H1 (cell line): Measurements from ENCODE around the gene HSPA6. TPM values are rescaled to one million over a fixed set of nuclear protein-coding genes. Genes with fewer than 3 reads are reported as not detected.

Source experiments
- ASH2L ChIP-seq: fragments of 200-600, 300-600 bp; sonication (generic); IDR thresholded peaks from one replicate; pipeline ENCODE4 v1.7.1; 2017; ENCODE audit warnings: low read length
- BRCA1 ChIP-seq: IDR thresholded peaks from 2 replicates; pipeline ENCODE4 v1.6.1; 2012; ENCODE audit warnings: low read depth, low read length, improper control_type of control experiment
- CHD1 ChIP-seq: IDR thresholded peaks from 2 replicates; pipeline ENCODE4 v1.6.1; 2012; ENCODE audit warnings: low read depth, low read length, improper control_type of control experiment
- EP300 ChIP-seq, 2 experiments: IDR thresholded peaks; 1 replicate in 1 of 2; 2 replicates in 1 of 2; pipeline ENCODE4 v1.6.1; 2011 to 2012; ENCODE audit warnings: low read depth in 2 of 2, low read length in 2 of 2, mild to moderate bottlenecking in 2 of 2, borderline replicate concordance in 1 of 2, inconsistent platforms in 1 of 2, moderate library complexity in 1 of 2
- GABPA ChIP-seq: IDR thresholded peaks from 2 replicates; pipeline ENCODE4 v1.6.1; 2011; ENCODE audit warnings: mild to moderate bottlenecking, low read length, moderate library complexity, borderline replicate concordance; ENCODE audit not compliant: insufficient read depth
- HDAC6 ChIP-seq: IDR thresholded peaks from one replicate; pipeline ENCODE4 v1.7.1; 2012; ENCODE audit warnings: low read depth, mild to moderate bottlenecking, inconsistent platforms, low read length, moderate library complexity
- RAD21 ChIP-seq, 2 experiments: IDR thresholded peaks in 1 of 2; conservative IDR thresholded peaks in 1 of 2; 2 replicates each; pipeline ENCODE4 v1.6.1; 2011; ENCODE audit warnings: low read depth in 2 of 2, low read length in 2 of 2, improper control_type of control experiment in 1 of 2, inconsistent platforms in 1 of 2, mild to moderate bottlenecking in 1 of 2, moderate library complexity in 1 of 2
- RFX5 ChIP-seq: IDR thresholded peaks from 2 replicates; pipeline ENCODE4 v1.6.1; 2011; ENCODE audit warnings: low read depth, low read length, improper control_type of control experiment, borderline replicate concordance
- ZNF274 ChIP-seq: IDR thresholded peaks from 2 replicates; pipeline ENCODE4 v1.7.0; 2012; ENCODE audit warnings: low read length, borderline replicate concordance; ENCODE audit errors: extremely low read depth
- polyA plus RNA-seq, 7 experiments: library from polyadenylated mRNA; depleted of rRNA in 3 of 7; stranded (reverse) in 5 of 7; unstranded in 2 of 7; fragments of >200 nt in 5 of 7; fragments of 200-250 nt in 2 of 7; gene quantifications; 1 replicate in 5 of 7; 2 replicates in 1 of 7; 4 replicates in 1 of 7; pipeline versions ENCODE4 v1.2.1 to v1.2.3, GENCODE V29; 2011 to 2013; ENCODE audit warnings: missing spikeins in 2 of 7, mixed read lengths in 2 of 7
- total RNA-seq: library from RNA; stranded (reverse); fragmentation: NEBNext Ultra II Directional; extraction: Animal tissue kit (Norgen Biotek cat#: 25700); gene quantifications from 2 replicates; pipeline ENCODE4 v1.2.1, GENCODE V29; 2021
- TF ChIP-seq, protein P1 (sequence below): fragments of 300-600 bp; sonication (generic); IDR thresholded peaks from 2 replicates; pipeline ENCODE4 v1.7.1; 2012; ENCODE audit warnings: low read length, moderate library complexity, mild to moderate bottlenecking, inconsistent platforms; ENCODE audit not compliant: insufficient replicate concordance
- TF ChIP-seq, protein P2 (sequence below): IDR thresholded peaks from 2 replicates; pipeline ENCODE4 v1.6.1; 2012; ENCODE audit warnings: inconsistent platforms

HSPA6 gene
- total and polyA plus RNA-seq, 2 of the 8 experiments (the other 6 are each of a cell fraction or from before 2014, with no cell fraction given), result 0.06 to 0.15 TPM

- TF ChIP-seq, protein P1, sequence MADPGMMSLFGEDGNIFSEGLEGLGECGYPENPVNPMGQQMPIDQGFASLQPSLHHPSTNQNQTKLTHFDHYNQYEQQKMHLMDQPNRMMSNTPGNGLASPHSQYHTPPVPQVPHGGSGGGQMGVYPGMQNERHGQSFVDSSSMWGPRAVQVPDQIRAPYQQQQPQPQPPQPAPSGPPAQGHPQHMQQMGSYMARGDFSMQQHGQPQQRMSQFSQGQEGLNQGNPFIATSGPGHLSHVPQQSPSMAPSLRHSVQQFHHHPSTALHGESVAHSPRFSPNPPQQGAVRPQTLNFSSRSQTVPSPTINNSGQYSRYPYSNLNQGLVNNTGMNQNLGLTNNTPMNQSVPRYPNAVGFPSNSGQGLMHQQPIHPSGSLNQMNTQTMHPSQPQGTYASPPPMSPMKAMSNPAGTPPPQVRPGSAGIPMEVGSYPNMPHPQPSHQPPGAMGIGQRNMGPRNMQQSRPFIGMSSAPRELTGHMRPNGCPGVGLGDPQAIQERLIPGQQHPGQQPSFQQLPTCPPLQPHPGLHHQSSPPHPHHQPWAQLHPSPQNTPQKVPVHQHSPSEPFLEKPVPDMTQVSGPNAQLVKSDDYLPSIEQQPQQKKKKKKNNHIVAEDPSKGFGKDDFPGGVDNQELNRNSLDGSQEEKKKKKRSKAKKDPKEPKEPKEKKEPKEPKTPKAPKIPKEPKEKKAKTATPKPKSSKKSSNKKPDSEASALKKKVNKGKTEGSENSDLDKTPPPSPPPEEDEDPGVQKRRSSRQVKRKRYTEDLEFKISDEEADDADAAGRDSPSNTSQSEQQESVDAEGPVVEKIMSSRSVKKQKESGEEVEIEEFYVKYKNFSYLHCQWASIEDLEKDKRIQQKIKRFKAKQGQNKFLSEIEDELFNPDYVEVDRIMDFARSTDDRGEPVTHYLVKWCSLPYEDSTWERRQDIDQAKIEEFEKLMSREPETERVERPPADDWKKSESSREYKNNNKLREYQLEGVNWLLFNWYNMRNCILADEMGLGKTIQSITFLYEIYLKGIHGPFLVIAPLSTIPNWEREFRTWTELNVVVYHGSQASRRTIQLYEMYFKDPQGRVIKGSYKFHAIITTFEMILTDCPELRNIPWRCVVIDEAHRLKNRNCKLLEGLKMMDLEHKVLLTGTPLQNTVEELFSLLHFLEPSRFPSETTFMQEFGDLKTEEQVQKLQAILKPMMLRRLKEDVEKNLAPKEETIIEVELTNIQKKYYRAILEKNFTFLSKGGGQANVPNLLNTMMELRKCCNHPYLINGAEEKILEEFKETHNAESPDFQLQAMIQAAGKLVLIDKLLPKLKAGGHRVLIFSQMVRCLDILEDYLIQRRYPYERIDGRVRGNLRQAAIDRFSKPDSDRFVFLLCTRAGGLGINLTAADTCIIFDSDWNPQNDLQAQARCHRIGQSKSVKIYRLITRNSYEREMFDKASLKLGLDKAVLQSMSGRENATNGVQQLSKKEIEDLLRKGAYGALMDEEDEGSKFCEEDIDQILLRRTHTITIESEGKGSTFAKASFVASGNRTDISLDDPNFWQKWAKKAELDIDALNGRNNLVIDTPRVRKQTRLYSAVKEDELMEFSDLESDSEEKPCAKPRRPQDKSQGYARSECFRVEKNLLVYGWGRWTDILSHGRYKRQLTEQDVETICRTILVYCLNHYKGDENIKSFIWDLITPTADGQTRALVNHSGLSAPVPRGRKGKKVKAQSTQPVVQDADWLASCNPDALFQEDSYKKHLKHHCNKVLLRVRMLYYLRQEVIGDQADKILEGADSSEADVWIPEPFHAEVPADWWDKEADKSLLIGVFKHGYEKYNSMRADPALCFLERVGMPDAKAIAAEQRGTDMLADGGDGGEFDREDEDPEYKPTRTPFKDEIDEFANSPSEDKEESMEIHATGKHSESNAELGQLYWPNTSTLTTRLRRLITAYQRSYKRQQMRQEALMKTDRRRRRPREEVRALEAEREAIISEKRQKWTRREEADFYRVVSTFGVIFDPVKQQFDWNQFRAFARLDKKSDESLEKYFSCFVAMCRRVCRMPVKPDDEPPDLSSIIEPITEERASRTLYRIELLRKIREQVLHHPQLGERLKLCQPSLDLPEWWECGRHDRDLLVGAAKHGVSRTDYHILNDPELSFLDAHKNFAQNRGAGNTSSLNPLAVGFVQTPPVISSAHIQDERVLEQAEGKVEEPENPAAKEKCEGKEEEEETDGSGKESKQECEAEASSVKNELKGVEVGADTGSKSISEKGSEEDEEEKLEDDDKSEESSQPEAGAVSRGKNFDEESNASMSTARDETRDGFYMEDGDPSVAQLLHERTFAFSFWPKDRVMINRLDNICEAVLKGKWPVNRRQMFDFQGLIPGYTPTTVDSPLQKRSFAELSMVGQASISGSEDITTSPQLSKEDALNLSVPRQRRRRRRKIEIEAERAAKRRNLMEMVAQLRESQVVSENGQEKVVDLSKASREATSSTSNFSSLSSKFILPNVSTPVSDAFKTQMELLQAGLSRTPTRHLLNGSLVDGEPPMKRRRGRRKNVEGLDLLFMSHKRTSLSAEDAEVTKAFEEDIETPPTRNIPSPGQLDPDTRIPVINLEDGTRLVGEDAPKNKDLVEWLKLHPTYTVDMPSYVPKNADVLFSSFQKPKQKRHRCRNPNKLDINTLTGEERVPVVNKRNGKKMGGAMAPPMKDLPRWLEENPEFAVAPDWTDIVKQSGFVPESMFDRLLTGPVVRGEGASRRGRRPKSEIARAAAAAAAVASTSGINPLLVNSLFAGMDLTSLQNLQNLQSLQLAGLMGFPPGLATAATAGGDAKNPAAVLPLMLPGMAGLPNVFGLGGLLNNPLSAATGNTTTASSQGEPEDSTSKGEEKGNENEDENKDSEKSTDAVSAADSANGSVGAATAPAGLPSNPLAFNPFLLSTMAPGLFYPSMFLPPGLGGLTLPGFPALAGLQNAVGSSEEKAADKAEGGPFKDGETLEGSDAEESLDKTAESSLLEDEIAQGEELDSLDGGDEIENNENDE, result no peak
- TF ChIP-seq GABPA, result no peak
- TF ChIP-seq BRCA1, result no peak
- no peak for TF ChIP-seq HDAC6
- no peak for TF ChIP-seq RAD21 (IDR thresholded peaks at IDR 0.05 in 1 of 2, conservative IDR thresholded peaks at IDR 0.05 in 1 of 2; ENCODE audit: low read depth in 2 of 2, low read length in 2 of 2)
- no peak for TF ChIP-seq EP300 (IDR thresholded peaks at IDR 0.05; ENCODE audit: borderline replicate concordance in 1 of 2, low read depth in 2 of 2, low read length in 2 of 2)
- TF ChIP-seq, protein P2, sequence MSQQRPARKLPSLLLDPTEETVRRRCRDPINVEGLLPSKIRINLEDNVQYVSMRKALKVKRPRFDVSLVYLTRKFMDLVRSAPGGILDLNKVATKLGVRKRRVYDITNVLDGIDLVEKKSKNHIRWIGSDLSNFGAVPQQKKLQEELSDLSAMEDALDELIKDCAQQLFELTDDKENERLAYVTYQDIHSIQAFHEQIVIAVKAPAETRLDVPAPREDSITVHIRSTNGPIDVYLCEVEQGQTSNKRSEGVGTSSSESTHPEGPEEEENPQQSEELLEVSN, result no peak
- TF ChIP-seq ASH2L, result no peak
- no peak for TF ChIP-seq CHD1
- no peak for TF ChIP-seq RFX5
- TF ChIP-seq ZNF274, result no peak
Observed at GRCh38 chr1:161497961-161498360, 26.4 kb upstream of the HSPA6 start (continued).
